ENCODE measurements around the gene KANSL1L.

- TF ChIP-seq POLR2A (IDR thresholded peaks at IDR 0.05; ENCODE audit: low read depth) (no peak), CTCF (IDR thresholded peaks at IDR 0.05) (no peak), EP300 (IDR thresholded peaks at IDR 0.05) (no peak), POLR2AphosphoS5 (IDR thresholded peaks at IDR 0.05) (no peak)
Measured at GRCh38 chr2:209993968-209994367, 177.2 kb downstream of the KANSL1L start.
